IPS-15b (cell line): ENCODE measurements around the gene CNN1.
"Not testable (repeated sequence)": the region's sequence is repeated elsewhere in the genome, so short reads cannot be mapped to it uniquely, and the experiment has no call there.

Experiments
- H3K27me3 ChIP-seq: one replicate; pipeline ENCODE4 v1.6.1; 2013; ENCODE audit warnings: low read length; ENCODE audit not compliant: control insufficient read depth, insufficient read depth
- H3K36me3 ChIP-seq: one replicate; pipeline ENCODE4 v1.6.1; 2013; ENCODE audit warnings: low read length; ENCODE audit not compliant: control insufficient read depth, insufficient read depth
- H3K4me1 ChIP-seq: one replicate; pipeline ENCODE4 v1.6.1; 2013; ENCODE audit warnings: mild to moderate bottlenecking, low read length; ENCODE audit not compliant: control insufficient read depth, insufficient read depth
- H3K4me3 ChIP-seq: one replicate; pipeline ENCODE4 v1.5.1; 2013; ENCODE audit warnings: low read depth, low read length
- H3K9ac ChIP-seq: one replicate; pipeline ENCODE4 v1.6.1; 2013; ENCODE audit warnings: low read depth, mild to moderate bottlenecking, low read length
- H3K9me3 ChIP-seq: one replicate; pipeline ENCODE4 v1.6.1; 2013; ENCODE audit warnings: mild to moderate bottlenecking, low read length; ENCODE audit not compliant: control insufficient read depth, insufficient read depth

CNN1 gene

GRCh38 chr19:11597202-11598102 is 58.8 kb downstream of the CNN1 start, which contains the start of gene ZNF627:
Gene ZNF627, plus strand, starts transcription at chr19:11597483. Its CDS starts 145 bp downstream, at chr19:11597628.
- peak within 1 kb of the TSS; percentile 93 for H3K4me3 ChIP-seq
- H3K4me1 ChIP-seq = peaks cover 5% of the 10 kb centered on the region
- no peaks in the 10 kb centered on the region for H3K27me3 ChIP-seq

DNA sequence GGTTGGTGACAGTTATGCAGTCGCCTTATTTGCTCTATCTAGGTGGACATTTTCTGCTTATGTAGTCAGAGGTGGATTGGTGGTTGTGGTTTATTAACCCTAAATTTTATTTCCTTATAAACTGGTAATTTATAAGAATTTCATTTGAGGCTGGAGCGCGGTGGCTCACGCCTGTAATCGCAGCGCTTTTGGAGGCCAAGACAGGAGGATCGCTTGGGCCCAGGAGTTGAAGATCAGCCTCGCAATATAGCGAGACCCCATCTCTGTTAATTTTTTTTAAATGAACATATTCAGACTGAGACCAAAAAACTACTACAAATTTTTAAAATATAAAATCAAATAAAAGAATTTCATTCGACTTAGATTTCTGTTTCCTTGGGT is 59.4 kb downstream of the CNN1 start:
- no peaks in the 10 kb centered on the region for H3K27me3 ChIP-seq
- peak overlapping the region; percentile 91 for H3K9ac ChIP-seq
- H3K4me3 ChIP-seq = peak overlapping the region; percentile 93
- H3K36me3 ChIP-seq = peaks cover 6% of the 10 kb centered on the region
- no peaks in the 10 kb centered on the region for H3K9me3 ChIP-seq
- peaks cover 5% of the 10 kb centered on the region for H3K4me1 ChIP-seq

More at GRCh38 chr19:11597202-11598102, 58.8 kb downstream of the CNN1 start, which contains the start of gene ZNF627:
- Histone ChIP-seq H3K36me3 (peaks cover 6% of the 10 kb centered on the region), H3K9ac (peak within 1 kb of the TSS; percentile 91), H3K9me3 (no peaks in the 10 kb centered on the region)

DNA sequence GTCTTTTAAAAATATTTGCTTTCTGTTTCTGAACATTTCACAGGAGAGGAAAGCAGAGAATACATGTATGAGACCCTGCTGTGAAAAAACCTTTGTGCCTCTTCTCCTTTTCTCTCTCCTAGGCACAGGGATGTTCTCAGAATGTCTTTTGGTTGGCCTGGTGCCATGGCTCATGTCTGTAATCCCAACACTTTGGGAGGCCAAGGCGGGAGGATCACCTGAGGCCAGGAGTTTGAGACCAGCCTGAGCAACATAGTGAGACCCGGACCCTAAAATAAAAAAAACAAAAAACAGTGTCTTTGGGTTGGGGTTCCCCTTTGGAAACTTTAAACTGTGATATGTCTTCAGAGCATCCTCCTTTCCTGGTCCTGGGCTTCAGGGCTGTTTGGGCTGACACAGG is 60.1 kb downstream of the CNN1 start:
- H3K4me1 ChIP-seq = peaks cover 5% of the 10 kb centered on the region
- H3K27me3 ChIP-seq = no peaks in the 10 kb centered on the region
- no peaks in the 10 kb centered on the region for H3K9me3 ChIP-seq
- peak overlapping the region; percentile 6 for H3K9ac ChIP-seq
- peaks cover 6% of the 10 kb centered on the region for H3K36me3 ChIP-seq
- no peak overlapping the region for H3K4me3 ChIP-seq

DNA sequence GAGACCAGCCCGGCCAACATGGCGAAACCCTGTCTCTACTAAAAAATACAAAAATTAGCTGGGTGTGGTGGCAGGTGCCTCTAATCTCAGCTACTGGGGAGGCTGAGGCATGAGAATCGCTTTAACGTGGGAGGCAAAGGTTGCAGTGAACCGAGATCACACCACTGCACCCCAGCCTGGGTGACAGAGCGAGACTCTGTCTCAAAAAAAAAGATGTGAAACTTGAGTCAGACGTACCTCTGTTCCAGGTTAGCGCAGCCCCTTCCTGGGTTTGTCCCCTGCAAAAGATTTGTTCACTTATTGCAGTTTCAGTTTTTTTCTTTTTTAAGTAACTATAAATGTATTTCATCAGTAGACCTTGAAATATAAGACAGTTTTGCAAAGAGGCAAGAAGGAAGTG is 61.1 kb downstream of the CNN1 start:
- not testable (repeated sequence) for H3K4me3 ChIP-seq, H3K9ac ChIP-seq, H3K4me1 ChIP-seq, H3K27me3 ChIP-seq, H3K9me3 ChIP-seq
- H3K36me3 ChIP-seq = peaks cover 11% of the 10 kb centered on the region
